Osteocyte (in vitro differentiated cells): Measurements from ENCODE around the gene RASL11B. TPM values are rescaled to one million over a fixed set of nuclear protein-coding genes. Genes with fewer than 3 reads are reported as not detected.

ENCODE experiments used
- DNase-seq: peaks from one replicate; pipeline ENCODE4 v3.0.0; 2021; ENCODE audit warnings: mixed read lengths; ENCODE audit not compliant: unreplicated experiment; ENCODE audit errors: extremely low spot score
- H3K27ac Mint-ChIP-seq: one replicate; pipeline ENCODE4 v1.8.0; 2021; ENCODE audit warnings: mild to moderate bottlenecking, mixed read lengths; ENCODE audit not compliant: unreplicated experiment
- H3K27me3 Mint-ChIP-seq: one replicate; pipeline ENCODE4 v1.8.0; 2021; ENCODE audit warnings: mixed read lengths; ENCODE audit not compliant: unreplicated experiment
- H3K36me3 Mint-ChIP-seq: one replicate; pipeline ENCODE4 v1.8.0; 2021; ENCODE audit warnings: mixed read lengths; ENCODE audit not compliant: unreplicated experiment
- H3K4me1 Mint-ChIP-seq: one replicate; pipeline ENCODE4 v1.8.0; 2021; ENCODE audit warnings: mixed read lengths; ENCODE audit not compliant: unreplicated experiment
- H3K4me3 Mint-ChIP-seq: one replicate; pipeline ENCODE4 v1.8.0; 2021; ENCODE audit warnings: mild to moderate bottlenecking, moderate library complexity, mixed read lengths; ENCODE audit not compliant: unreplicated experiment
- H3K9me3 Mint-ChIP-seq: one replicate; pipeline ENCODE4 v1.8.0; 2021; ENCODE audit warnings: mixed read lengths; ENCODE audit not compliant: unreplicated experiment
- total RNA-seq: library from RNA; stranded (reverse); gene quantifications from 2 replicates; pipeline ENCODE4 v1.2.1, GENCODE V29; 2021
- TF ChIP-seq, protein P1 (sequence below): fragments of 200-600 bp; sonication (generic); IDR thresholded peaks from 2 replicates; pipeline ENCODE4 v1.5.0; 2021; ENCODE audit warnings: antibody characterized with exemption, mild to moderate bottlenecking, moderate library complexity

Gene RASL11B
- total RNA-seq, 1 donor from 2014 or later = 0.94 TPM

DNA sequence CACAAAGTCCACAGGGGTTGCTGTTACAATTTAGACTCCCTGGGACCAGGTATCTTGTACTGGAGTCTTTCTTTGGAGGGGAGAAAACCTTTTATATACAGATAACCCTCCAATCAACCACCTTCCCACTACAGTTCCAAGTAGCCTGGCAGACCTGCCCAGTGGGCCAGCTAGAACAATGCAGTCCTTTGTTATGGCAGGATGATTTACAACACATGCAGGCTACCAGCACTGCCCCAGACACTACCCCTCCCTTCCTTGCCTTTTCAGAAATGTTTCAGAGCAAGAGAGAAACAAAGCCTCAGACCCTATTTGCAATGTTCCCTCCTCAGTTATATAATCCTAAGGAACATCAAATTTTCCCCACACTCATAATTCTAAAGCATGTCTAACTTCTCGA is 11.1 kb downstream of the RASL11B start:
- H3K4me1 Mint-ChIP-seq = peaks cover 1% of the 10 kb centered on the region

DNA sequence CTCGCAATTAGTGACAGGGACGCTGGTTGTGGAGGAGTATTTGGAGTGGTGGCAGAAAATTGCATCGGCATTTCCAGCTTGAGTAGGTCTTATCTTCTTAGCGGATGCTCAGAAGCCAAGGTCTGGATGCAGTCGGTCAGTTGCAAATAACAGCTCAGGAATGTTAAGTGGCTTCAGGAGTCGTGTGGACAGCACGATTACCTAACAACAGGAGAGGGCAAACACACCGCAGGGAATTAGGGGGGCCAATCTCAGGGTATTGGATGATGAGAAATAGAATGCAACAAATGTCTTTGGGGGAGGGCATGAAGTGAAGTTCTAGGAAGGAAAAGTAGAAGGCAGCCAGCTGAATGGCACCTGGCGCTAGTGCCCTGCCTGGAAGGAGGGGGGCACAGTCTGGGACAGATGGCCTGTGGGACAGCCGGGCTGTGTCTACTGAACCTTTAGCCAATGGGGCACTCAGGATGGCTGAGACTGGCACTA is 11.8 kb downstream of the RASL11B start:
- peaks cover 2% of the 10 kb centered on the region for H3K36me3 Mint-ChIP-seq
- DNase-seq = no peak
- no peak overlapping the region for H3K4me3 Mint-ChIP-seq
- no peaks in the 10 kb centered on the region for H3K9me3 Mint-ChIP-seq
- TF ChIP-seq, protein P1, sequence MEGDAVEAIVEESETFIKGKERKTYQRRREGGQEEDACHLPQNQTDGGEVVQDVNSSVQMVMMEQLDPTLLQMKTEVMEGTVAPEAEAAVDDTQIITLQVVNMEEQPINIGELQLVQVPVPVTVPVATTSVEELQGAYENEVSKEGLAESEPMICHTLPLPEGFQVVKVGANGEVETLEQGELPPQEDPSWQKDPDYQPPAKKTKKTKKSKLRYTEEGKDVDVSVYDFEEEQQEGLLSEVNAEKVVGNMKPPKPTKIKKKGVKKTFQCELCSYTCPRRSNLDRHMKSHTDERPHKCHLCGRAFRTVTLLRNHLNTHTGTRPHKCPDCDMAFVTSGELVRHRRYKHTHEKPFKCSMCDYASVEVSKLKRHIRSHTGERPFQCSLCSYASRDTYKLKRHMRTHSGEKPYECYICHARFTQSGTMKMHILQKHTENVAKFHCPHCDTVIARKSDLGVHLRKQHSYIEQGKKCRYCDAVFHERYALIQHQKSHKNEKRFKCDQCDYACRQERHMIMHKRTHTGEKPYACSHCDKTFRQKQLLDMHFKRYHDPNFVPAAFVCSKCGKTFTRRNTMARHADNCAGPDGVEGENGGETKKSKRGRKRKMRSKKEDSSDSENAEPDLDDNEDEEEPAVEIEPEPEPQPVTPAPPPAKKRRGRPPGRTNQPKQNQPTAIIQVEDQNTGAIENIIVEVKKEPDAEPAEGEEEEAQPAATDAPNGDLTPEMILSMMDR = no peak
- H3K27me3 Mint-ChIP-seq = no peaks in the 10 kb centered on the region
- no peaks in the 10 kb centered on the region for H3K4me1 Mint-ChIP-seq
- no peak overlapping the region for H3K27ac Mint-ChIP-seq

More for the DNA sequence above, 11.1 kb downstream of the RASL11B start:
- no peak for DNase-seq
- no peaks in the 10 kb centered on the region for H3K27me3 Mint-ChIP-seq
- peaks cover 2% of the 10 kb centered on the region for H3K36me3 Mint-ChIP-seq
- H3K9me3 Mint-ChIP-seq = no peaks in the 10 kb centered on the region
- no peak overlapping the region for H3K27ac Mint-ChIP-seq
- TF ChIP-seq, protein P1 = no peak
- no peak overlapping the region for H3K4me3 Mint-ChIP-seq

DNA sequence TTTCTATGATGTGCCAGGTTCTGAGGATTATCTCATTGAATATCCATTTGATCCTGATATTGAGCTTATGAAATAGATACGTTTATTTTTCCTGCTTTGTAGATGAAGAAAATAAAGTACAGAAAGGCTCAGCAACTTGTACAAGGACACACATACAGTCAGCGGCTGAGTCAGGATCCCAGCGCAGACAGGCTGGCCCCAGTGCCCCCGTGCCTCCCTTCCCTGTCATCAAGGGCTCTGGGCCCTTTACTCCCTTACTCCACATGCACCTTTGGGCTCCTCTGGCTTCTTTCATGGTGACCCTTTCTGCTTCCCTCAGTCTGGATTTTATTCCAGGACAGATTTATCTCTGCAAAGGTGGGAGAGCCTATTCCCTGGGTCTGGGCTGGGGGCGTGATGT is 12.8 kb downstream of the RASL11B start:
- peaks cover 2% of the 10 kb centered on the region for H3K36me3 Mint-ChIP-seq
- DNase-seq = no peak
- no peak overlapping the region for H3K4me3 Mint-ChIP-seq
- H3K4me1 Mint-ChIP-seq = no peaks in the 10 kb centered on the region
- no peak overlapping the region for H3K27ac Mint-ChIP-seq
- TF ChIP-seq, protein P1 = no peak
- no peaks in the 10 kb centered on the region for H3K9me3 Mint-ChIP-seq
- H3K27me3 Mint-ChIP-seq = no peaks in the 10 kb centered on the region

DNA sequence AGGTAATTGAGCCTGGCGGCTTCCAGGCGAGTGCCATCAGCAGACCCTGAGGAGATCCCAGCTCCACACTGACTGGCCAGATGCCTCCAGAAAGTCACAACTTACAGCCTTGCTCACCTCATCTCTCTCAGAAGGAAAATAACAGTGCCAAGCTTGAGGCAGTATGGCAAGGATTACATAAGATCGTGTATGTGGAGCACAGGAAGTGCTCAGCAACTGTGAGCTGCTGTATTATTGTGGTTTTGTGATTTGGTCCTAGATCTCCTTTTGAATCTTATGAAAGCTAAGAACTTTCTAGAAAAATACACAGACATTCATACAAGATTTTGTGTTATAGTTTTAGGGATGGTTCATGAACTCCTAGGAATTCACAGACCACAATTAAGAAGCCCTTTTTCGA is 14.0 kb downstream of the RASL11B start:
- no peaks in the 10 kb centered on the region for H3K9me3 Mint-ChIP-seq
- TF ChIP-seq, protein P1 = no peak
- H3K36me3 Mint-ChIP-seq = peaks cover 2% of the 10 kb centered on the region
- H3K27me3 Mint-ChIP-seq = no peaks in the 10 kb centered on the region
- no peaks in the 10 kb centered on the region for H3K4me1 Mint-ChIP-seq
- no peak overlapping the region for H3K4me3 Mint-ChIP-seq
- DNase-seq = no peak
- H3K27ac Mint-ChIP-seq = no peak overlapping the region

DNA sequence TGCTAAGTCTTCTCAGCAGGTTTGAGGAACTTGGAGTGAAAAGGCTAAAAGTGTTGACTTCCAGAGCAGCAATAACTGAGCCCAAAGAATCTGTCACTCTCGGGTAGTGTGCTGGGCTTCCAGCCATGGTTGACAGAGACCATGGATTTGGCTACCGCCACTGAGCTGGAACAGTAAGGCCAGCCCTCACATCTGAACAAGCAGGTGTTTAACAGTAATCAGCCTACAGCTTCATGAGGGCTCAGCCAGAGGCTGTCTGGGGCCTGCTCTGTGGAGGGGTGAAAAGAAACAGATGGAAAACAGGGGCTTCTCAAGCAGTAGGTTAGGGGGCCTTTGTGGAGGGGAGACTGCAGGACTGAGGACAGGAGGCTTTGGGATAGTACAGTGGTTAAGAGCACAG is 14.9 kb downstream of the RASL11B start:
- H3K9me3 Mint-ChIP-seq = no peaks in the 10 kb centered on the region
- TF ChIP-seq, protein P1 = no peak
- H3K4me1 Mint-ChIP-seq = no peaks in the 10 kb centered on the region
- no peak for DNase-seq
- H3K36me3 Mint-ChIP-seq = peaks cover 2% of the 10 kb centered on the region
- no peak overlapping the region for H3K27ac Mint-ChIP-seq
- no peaks in the 10 kb centered on the region for H3K27me3 Mint-ChIP-seq
- H3K4me3 Mint-ChIP-seq = no peak overlapping the region
